ENCODE data around the gene ADGRD2.

DNA sequence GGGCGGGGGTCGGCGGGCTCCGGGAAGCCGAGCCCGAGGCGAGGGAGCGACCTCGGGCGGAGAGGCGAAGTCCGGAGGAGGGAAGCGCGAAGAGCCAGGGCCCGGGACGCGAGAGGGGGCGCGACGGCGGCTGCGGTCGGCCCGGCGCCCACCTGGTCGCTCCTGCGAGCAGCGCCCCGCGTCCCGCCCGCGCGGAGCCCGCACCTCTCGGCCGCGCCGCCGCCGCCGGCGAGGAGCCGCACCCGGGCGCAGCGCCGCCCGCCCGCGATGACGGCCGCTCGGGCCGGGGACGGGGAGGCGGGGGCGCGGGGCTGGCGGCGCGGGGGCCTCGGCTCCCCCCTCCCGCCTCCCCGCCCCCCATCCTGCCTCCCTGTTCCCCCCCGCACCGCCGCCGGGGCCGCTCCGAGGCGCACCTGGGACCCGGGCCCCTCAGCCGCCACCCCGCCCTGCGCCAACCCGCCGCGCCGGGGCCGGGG is 54.3 kb downstream of the ADGRD2 start:
- TF ChIP-seq, protein P1, sequence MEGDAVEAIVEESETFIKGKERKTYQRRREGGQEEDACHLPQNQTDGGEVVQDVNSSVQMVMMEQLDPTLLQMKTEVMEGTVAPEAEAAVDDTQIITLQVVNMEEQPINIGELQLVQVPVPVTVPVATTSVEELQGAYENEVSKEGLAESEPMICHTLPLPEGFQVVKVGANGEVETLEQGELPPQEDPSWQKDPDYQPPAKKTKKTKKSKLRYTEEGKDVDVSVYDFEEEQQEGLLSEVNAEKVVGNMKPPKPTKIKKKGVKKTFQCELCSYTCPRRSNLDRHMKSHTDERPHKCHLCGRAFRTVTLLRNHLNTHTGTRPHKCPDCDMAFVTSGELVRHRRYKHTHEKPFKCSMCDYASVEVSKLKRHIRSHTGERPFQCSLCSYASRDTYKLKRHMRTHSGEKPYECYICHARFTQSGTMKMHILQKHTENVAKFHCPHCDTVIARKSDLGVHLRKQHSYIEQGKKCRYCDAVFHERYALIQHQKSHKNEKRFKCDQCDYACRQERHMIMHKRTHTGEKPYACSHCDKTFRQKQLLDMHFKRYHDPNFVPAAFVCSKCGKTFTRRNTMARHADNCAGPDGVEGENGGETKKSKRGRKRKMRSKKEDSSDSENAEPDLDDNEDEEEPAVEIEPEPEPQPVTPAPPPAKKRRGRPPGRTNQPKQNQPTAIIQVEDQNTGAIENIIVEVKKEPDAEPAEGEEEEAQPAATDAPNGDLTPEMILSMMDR (IDR thresholded peaks at IDR 0.05), result no peak
- TF ChIP-seq EP300 (IDR thresholded peaks at IDR 0.05), result no peak
